Esophagus squamous epithelium (tissue), 4 donors: ENCODE data around the gene ACAA2.

Source experiments
- CTCF ChIP-seq, 6 experiments: fragments of 450-650 bp in 4 of 6; fragments of 200-600 bp in 2 of 6; sonication (generic) in 2 of 6; IDR thresholded peaks; one replicate each; pipeline ENCODE4 v1.5.1; 2016 to 2019; ENCODE audit warnings: antibody characterized with exemption in 6 of 6, mild to moderate bottlenecking in 4 of 6, moderate library complexity in 4 of 6
- POLR2A ChIP-seq, 4 donors: fragments of 450-650 bp; IDR thresholded peaks; one replicate each; pipeline ENCODE4 v1.6.1; 2017; ENCODE audit warnings: antibody characterized with exemption in 4 of 4, mild to moderate bottlenecking in 4 of 4, moderate library complexity in 3 of 4

- TF ChIP-seq CTCF (IDR thresholded peaks at IDR 0.05): no peak
- no peak for TF ChIP-seq POLR2A (IDR thresholded peaks at IDR 0.05)
Observed at GRCh38 chr18:49756671-49757362, 56.5 kb downstream of the ACAA2 start.
